Neural progenitor cell (in vitro differentiated cells): ENCODE data around the gene UAP1L1. TPM values are rescaled to one million over a fixed set of nuclear protein-coding genes. Genes with fewer than 3 reads are reported as not detected.
A peak's percentile ranks its signal among the peaks of the same experiment; 100 is the strongest.

Experiments used
- DNase-seq: peaks from one replicate; pipeline ENCODE4 v3.0.0-alpha.2; 2016; ENCODE audit warnings: low spot score
- H2AFZ ChIP-seq: fragments of 200-600 bp; sonication (generic); replicated peaks from 2 replicates; pipeline ENCODE4 v1.6.1; 2016; ENCODE audit warnings: antibody characterized with exemption
- H3F3A ChIP-seq: fragments of 200-600 bp; sonication (generic); 2 replicates; pipeline ENCODE4 v1.6.1; 2016; ENCODE audit warnings: antibody characterized with exemption, low read depth
- H3K27ac ChIP-seq: fragments of 200-600 bp; sonication (generic); 2 replicates; pipeline ENCODE4 v1.5.1; 2016; ENCODE audit warnings: mild to moderate bottlenecking
- H3K27me3 ChIP-seq: fragments of 200-600 bp; sonication (generic); 2 replicates; pipeline ENCODE4 v1.6.1; 2016; ENCODE audit warnings: mild to moderate bottlenecking, moderate library complexity
- H3K36me3 ChIP-seq: fragments of 200-600 bp; sonication (generic); 2 replicates; pipeline ENCODE4 v1.5.1; 2016
- H3K4me1 ChIP-seq: fragments of 200-600 bp; sonication (generic); 2 replicates; pipeline ENCODE4 v1.6.1; 2016; ENCODE audit warnings: mixed run types
- H3K4me2 ChIP-seq: fragments of 200-600 bp; sonication (generic); 2 replicates; pipeline ENCODE4 v1.6.1; 2016
- H3K4me3 ChIP-seq: fragments of 200-600 bp; sonication (generic); 2 replicates; pipeline ENCODE4 v1.5.1; 2016
- H3K79me2 ChIP-seq: fragments of 200-600 bp; sonication (generic); 2 replicates; pipeline ENCODE4 v1.6.1; 2016; ENCODE audit warnings: low read depth
- H3K9ac ChIP-seq: fragments of 200-600 bp; sonication (generic); 2 replicates; pipeline ENCODE4 v1.6.1; 2016
- H3K9me3 ChIP-seq: fragments of 200-600 bp; sonication (generic); 2 replicates; pipeline ENCODE4 v1.5.1; 2016; ENCODE audit warnings: low read depth
- H4K20me1 ChIP-seq: fragments of 200-600 bp; sonication (generic); 2 replicates; pipeline ENCODE4 v1.6.1; 2016; ENCODE audit warnings: low read depth
- H3K27ac Mint-ChIP-seq: 3 replicates; pipeline ENCODE4 v1.8.0; 2021; ENCODE audit warnings: mixed read lengths
- H3K27me3 Mint-ChIP-seq: 2 replicates; pipeline ENCODE4 v1.8.0; 2022; ENCODE audit warnings: low read depth, mild to moderate bottlenecking, inconsistent platforms, moderate library complexity, mixed read lengths; ENCODE audit not compliant: insufficient read depth
- H3K36me3 Mint-ChIP-seq: 3 replicates; pipeline ENCODE4 v1.8.0; 2021; ENCODE audit warnings: mixed read lengths
- H3K4me1 Mint-ChIP-seq: 3 replicates; pipeline ENCODE4 v1.8.0; 2021; ENCODE audit warnings: mixed read lengths
- H3K4me3 Mint-ChIP-seq: 3 replicates; pipeline ENCODE4 v1.8.0; 2021; ENCODE audit warnings: mild to moderate bottlenecking, moderate library complexity, mixed read lengths
- H3K9me3 Mint-ChIP-seq: 3 replicates; pipeline ENCODE4 v1.8.0; 2020; ENCODE audit warnings: mixed read lengths
- CTCF ChIP-seq: fragments of 200-600 bp; sonication (generic); IDR thresholded peaks from 2 replicates; pipeline ENCODE4 v1.5.1; 2017; ENCODE audit warnings: antibody characterized with exemption, mild to moderate bottlenecking
- EZH2 ChIP-seq: fragments of 200-600 bp; sonication (generic); IDR thresholded peaks from 2 replicates; pipeline ENCODE4 v1.6.1; 2017; ENCODE audit warnings: antibody characterized with exemption, mild to moderate bottlenecking, moderate library complexity
- EZH2phosphoT487 ChIP-seq: fragments of 200-600 bp; sonication (generic); IDR thresholded peaks from 2 replicates; pipeline ENCODE4 v1.6.1; 2017; ENCODE audit warnings: antibody characterized with exemption
- total RNA-seq: library from RNA; depleted of rRNA; stranded (reverse); fragments of >200 nt; gene quantifications from 2 replicates; pipeline ENCODE4 v1.2.3, GENCODE V29; 2015; ENCODE audit warnings: low replicate concordance

UAP1L1 gene
- total RNA-seq, 1 donor from 2014 or later, result 0.51 TPM

DNA sequence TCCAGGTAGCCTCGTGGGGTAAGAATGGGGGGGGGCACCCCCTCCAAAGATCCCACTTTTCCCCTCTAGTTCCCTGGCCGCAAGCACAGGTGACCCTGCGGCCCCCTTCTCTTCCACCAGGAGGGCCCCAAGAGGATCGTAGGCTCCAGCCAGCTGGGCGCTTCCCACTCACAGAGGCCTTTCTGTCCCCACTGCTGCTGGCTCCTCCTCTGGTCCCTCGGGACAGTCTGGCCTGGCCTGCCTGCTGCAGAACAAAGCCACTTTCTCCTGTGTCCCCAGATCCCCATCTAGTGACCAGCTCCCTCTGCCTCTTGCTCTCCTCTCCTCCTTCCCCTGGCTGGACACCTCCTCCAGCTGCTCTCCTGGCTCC is 6.4 kb upstream of the UAP1L1 start:
- Mint-ChIP-seq H3K27me3 (peaks cover 27% of the 10 kb centered on the region), H3K4me1 (peaks cover 10% of the 10 kb centered on the region), H3K9me3 (no peaks in the 10 kb centered on the region), H3K4me3 (peak overlapping the region; percentile 84), H3K27ac (peak overlapping the region; percentile 51), H3K36me3 (no peaks in the 10 kb centered on the region)
- Histone ChIP-seq H3K27ac (no peak overlapping the region), H3K4me2 (peak overlapping the region; percentile 84), H3K36me3 (no peaks in the 10 kb centered on the region), H2AFZ (peak overlapping the region; percentile 12), H3F3A (peaks cover 22% of the 10 kb centered on the region), H3K9ac (no peak overlapping the region), H3K79me2 (no peaks in the 10 kb centered on the region), H4K20me1 (peaks cover 35% of the 10 kb centered on the region), H3K4me1 (peaks cover 11% of the 10 kb centered on the region), H3K9me3 (no peaks in the 10 kb centered on the region), H3K4me3 (peak overlapping the region; percentile 72), H3K27me3 (peaks cover 53% of the 10 kb centered on the region)
- TF ChIP-seq EZH2phosphoT487 (no peak), CTCF (peak; percentile 12), EZH2 (no peak)
- DNase-seq, result no peak

DNA sequence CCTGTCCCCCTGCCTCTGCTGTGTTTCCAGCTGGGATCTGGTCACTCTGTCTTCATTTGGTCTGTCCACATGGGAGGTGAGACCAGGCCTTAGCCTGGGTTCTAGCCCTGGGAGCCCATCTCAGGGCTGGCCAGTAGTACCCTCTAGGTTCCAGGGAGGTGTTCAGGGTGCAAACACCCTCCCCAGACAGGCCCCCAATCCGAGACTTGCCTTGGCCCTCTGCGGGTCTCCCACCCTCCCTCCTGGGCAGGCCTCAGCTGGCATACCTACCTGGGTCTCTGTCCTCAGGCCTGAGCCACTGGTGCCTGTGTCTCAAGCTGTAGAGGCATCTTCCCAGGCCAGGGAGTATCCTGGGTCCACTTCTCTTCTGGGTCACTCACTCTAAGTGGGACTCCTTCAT is 6.0 kb upstream of the UAP1L1 start:
- Mint-ChIP-seq H3K27me3 (peaks cover 31% of the 10 kb centered on the region), H3K36me3 (no peaks in the 10 kb centered on the region), H3K27ac (peak overlapping the region; percentile 51), H3K9me3 (no peaks in the 10 kb centered on the region), H3K4me1 (peaks cover 10% of the 10 kb centered on the region), H3K4me3 (peak overlapping the region; percentile 84)
- DNase-seq, result no peak
- H4K20me1 ChIP-seq, result peaks cover 35% of the 10 kb centered on the region
- H3K4me1 ChIP-seq, result peaks cover 11% of the 10 kb centered on the region
- no peaks in the 10 kb centered on the region for H3K36me3 ChIP-seq
- no peaks in the 10 kb centered on the region for H3K79me2 ChIP-seq
- peaks cover 22% of the 10 kb centered on the region for H3F3A ChIP-seq
- H3K4me2 ChIP-seq, result peak overlapping the region; percentile 84
- H2AFZ ChIP-seq, result no peak overlapping the region
- H3K27me3 ChIP-seq, result peaks cover 57% of the 10 kb centered on the region
- H3K9me3 ChIP-seq, result no peaks in the 10 kb centered on the region
- H3K27ac ChIP-seq, result no peak overlapping the region
- TF ChIP-seq EZH2, result no peak
- no peak for TF ChIP-seq CTCF
- TF ChIP-seq EZH2phosphoT487, result no peak
- H3K9ac ChIP-seq, result no peak overlapping the region
- H3K4me3 ChIP-seq, result peak overlapping the region; percentile 72

- DNase-seq, result no peak
- no peak overlapping the region for H2AFZ ChIP-seq
- peaks cover 18% of the 10 kb centered on the region for H3K4me1 ChIP-seq
- peaks cover 25% of the 10 kb centered on the region for H4K20me1 ChIP-seq
- TF ChIP-seq EZH2phosphoT487, result no peak
- no peak for TF ChIP-seq CTCF
- TF ChIP-seq EZH2, result no peak
- H3K4me3 ChIP-seq, result no peak overlapping the region
- H3K27ac Mint-ChIP-seq, result no peak overlapping the region
- peaks cover 45% of the 10 kb centered on the region for H3K27me3 Mint-ChIP-seq
- no peak overlapping the region for H3K9ac ChIP-seq
- peaks cover 8% of the 10 kb centered on the region for H3K4me1 Mint-ChIP-seq
- no peaks in the 10 kb centered on the region for H3K9me3 ChIP-seq
- H3K27me3 ChIP-seq, result peaks cover 79% of the 10 kb centered on the region
- H3K27ac ChIP-seq, result no peak overlapping the region
- no peak overlapping the region for H3K4me2 ChIP-seq
- H3K79me2 ChIP-seq, result no peaks in the 10 kb centered on the region
- H3K4me3 Mint-ChIP-seq, result no peak overlapping the region
- H3K9me3 Mint-ChIP-seq, result no peaks in the 10 kb centered on the region
- H3F3A ChIP-seq, result peaks cover 26% of the 10 kb centered on the region
- no peaks in the 10 kb centered on the region for H3K36me3 ChIP-seq
- no peaks in the 10 kb centered on the region for H3K36me3 Mint-ChIP-seq
These were observed 3.3 kb upstream of the UAP1L1 start for GRCh38 chr9:137073992-137074399.
